Measurements from ENCODE around the gene BLCAP.
"Not testable (repeated sequence)": the region's sequence is repeated elsewhere in the genome, so short reads cannot be mapped to it uniquely, and the experiment has no call there.

The BLCAP gene

GRCh38 chr20:37556538-37556937 lies 28.9 kb upstream of the BLCAP start:
- DNase-seq: no peak

- DNase-seq: not testable (repeated sequence)
These were observed 27.1 kb upstream of the BLCAP start for GRCh38 chr20:37554721-37555298.

DNA sequence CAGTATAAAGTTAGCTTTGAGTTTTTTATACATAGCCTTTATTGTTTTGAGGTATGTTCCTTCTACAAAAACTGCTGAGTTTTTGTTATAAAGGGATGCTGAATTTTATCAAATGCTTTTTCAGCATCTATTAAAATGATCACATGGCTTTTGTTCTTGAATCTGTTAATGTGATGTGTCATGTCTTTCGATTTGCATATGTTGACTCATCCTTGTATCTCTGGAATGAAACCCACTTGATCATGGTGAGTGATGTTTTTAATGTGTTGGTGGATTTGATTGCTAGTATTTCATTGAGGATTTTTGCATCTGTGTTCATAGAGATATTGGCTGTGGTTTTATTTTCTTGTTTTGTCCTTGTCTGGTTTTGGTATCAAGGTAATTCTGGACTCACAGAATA lies 24.7 kb upstream of the BLCAP start:
- DNase-seq: no peak

- not testable (repeated sequence) for DNase-seq
These were observed 24.0 kb upstream of the BLCAP start for GRCh38 chr20:37551660-37552059.

DNA sequence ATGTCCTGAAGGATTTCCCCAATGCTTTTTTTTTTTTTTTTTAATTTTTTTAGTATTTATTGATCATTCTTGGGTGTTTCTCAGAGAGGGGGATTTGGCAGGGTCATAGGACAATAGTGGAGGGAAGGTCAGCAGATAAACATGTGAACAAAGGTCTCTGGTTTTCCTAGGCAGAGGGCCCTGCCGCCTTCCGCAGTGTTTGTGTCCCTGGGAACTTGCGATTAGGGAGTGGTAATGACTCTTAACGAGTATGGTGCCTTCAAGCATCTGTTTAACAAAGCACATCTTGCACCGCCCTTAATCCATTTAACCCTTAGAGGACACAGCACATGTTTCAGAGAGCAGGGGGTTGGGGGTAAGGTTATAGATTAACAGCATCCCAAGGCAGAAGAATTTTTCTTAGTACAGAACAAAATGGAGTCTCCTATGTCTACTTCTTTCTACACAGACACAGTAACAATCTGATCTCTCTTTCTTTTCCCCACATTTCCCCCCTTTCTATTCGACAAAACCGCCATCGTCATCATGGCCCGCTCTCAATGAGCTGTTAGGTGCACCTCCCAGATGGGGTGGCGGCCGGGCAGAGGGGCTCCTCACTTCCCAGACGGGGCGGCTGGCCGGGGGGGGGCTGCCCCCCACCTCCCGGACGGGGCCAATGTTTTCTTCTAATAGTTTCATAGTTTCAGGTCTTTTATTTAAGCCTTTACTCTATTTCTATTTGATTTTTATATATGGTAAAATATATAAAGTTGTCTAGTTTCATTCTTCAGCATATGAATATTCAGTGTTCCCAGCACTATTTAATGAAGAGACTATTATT lies 22.6 kb upstream of the BLCAP start:
- not testable (repeated sequence) for DNase-seq

GRCh38 chr20:37547912-37548311 lies 20.2 kb upstream of the BLCAP start:
- no peak for DNase-seq

DNA sequence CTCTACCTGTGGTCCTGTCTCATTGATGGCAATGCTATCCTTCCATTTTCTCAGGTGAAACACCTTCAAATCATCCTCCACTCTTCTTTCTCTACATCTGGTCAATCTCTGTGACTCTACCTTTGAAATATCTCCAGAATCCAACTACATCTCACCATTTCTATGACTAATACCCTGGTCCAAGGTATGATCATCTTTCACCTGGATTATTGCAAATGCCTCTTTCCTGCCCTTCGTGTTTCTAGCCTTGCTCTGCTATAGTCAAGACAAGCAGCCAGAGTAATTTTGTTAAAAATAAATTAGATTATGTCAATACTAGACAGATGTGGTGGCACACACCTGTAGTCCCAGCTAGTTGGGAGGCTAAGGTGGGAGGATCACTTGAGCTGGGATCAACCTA lies 17.8 kb upstream of the BLCAP start:
- no peak for DNase-seq

DNA sequence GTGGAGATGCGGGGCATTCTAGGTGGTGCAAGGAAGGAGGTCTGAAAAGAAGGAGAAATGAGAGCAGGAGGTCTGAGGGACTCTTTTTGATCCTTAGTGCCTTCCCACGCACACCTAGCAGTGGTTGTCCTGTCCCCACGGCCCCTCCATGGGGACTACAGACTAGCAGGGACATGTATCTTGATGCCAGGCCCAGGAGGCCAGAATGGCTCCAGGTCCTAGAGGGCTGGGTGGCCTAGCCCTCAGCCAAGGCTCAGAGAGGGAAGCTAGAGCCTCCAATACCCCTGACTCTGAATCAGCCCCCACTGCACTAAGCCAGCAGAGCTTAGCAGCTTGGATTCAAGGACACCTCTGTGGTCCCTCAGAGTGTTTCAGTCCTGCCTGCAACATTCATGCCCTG lies 16.7 kb upstream of the BLCAP start:
- no peak for DNase-seq

DNA sequence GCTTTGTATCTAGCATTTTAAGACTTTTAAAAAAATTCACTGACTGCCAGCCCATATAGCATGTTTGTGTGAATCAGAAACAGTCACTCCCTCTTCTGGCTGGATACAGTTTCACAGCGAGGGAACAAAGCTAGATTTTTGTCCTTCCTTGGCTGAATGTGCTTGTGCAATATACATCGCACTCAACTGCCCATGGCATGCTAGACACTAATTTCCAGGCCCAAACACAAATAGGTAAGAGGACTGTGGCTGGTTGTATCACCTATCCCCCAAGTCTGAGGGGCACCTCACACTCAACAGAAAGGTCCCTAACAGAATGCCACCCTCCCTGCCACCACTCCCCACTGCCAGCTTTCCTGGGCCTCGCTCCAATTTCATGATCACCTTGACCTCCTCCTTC lies 16.2 kb upstream of the BLCAP start:
- no peak for DNase-seq

- DNase-seq: no peak
These were observed 14.6 kb upstream of the BLCAP start for GRCh38 chr20:37542281-37542680.

DNA sequence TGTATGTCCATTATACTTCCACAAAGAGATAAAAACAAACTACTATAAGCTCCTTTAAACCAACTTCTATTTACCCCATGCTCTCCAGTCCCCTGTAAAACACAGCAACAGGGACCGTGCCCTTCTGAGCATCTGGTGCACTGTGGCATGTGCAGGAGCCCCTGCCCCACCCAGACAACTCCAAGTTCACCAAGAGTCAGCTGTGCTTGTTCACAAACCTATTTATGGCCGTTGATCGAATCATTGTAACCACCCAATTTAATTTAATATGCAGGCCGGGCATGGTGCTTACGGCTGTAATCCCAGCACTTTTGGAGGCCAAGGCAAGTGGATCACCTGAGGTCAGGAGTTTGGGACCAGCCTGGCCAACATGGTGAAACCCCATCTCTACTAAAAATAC lies 13.7 kb upstream of the BLCAP start:
- no peak for DNase-seq

DNA sequence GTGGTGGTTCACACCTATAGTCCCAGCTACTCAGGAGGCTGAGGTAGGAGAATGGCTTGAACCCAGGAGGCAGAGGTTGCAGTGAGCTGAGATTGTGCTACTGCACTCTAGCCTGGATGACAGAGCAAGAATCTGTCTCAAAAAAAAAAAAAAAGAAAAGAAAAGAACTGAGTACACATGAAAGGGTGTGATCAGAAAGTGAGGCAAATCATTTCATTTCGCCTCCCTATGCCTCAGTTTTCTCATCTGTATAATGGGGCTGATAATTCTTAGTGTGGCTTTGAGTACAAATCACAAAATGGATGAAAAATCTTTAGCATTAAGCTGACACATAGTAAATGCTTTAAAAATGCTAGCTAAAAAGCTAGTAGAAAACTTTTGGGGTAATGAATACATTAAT lies 13.2 kb upstream of the BLCAP start:
- DNase-seq: not testable (repeated sequence)

- DNase-seq: no peak
These were observed 12.3 kb upstream of the BLCAP start for GRCh38 chr20:37540001-37540400.

DNA sequence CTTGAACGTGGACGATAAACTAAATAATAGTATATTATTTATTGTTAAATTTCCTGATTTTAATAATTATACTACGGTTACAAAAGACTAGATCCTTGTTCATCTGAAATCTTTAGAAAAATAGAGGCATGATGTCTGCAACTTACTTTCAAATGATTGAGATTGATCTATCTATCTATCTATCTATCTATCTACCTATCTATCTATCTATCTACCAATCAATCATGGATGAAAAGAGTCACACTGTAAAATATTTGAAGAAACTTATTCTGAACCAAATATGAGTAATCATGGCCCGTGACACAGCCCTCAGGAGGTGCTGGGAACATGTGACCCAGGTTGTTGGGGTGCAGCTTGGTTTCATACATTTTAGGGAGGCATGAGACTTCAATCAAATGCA lies 11.7 kb upstream of the BLCAP start:
- no peak for DNase-seq

- DNase-seq: no peak
These were observed 10.3 kb upstream of the BLCAP start for GRCh38 chr20:37538003-37538402.

GRCh38 chr20:37537505-37537904 lies 9.8 kb upstream of the BLCAP start:
- DNase-seq: no peak

DNA sequence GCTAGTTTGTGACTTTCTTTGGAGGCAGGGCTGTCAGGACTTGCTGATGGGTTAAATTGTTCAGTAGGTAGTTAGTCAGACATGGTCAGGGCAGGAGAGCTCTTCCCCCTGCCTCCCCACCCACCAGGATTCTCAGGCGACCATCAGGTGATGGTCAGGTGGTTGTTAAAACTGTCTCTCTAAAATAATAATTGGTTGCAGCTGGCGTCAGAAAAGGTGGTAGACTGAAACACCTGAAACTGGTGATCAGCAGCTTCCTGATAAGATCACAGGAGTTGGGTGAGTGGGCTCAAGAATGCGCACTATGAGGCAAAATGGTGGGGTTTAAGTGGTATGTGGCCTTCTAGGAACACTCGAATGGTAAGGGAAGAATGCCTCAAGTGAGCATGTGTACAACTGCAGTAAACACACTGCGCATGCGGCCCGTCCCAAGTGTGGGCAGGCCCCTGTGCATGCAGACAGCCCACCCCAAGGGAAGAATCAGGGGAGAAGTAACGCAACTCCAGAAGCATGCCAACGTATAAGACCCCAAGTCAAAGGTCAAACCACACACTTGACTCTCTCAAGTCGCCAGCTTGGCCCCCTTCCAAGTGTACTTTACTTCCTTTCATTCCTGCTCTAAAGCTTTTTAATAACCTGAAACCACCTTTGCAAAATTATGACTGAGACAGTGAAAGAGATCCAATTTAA lies 7.9 kb upstream of the BLCAP start:
- DNase-seq: no peak

GRCh38 chr20:37534401-37535157 lies 6.9 kb upstream of the BLCAP start:
- DNase-seq: peak; percentile 63

GRCh38 chr20:37533154-37533715 lies 5.6 kb upstream of the BLCAP start:
- DNase-seq: no peak

- no peak for DNase-seq
These were observed 4.2 kb upstream of the BLCAP start for GRCh38 chr20:37531856-37532255.

DNA sequence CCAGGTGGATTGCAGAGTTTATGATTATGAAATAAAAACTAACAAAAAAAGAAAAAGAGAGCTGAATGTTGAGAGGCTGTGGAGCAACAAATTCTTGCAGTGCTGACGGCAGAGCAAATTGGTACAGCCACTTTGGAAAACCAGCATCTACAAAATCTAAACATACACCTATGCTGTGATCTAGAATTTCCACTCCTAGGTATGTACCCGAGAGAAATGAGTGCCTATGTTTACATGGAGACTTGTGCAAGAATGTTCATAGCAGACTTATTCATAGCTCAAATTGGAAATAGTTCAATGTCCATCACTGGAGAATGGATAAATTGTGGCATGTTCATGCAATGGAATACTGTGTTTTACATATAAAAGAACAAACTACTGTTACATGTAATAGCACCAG lies 3.0 kb upstream of the BLCAP start:
- DNase-seq: no peak

GRCh38 chr20:37529968-37530600 lies 2.4 kb upstream of the BLCAP start:
- no peak for DNase-seq

Measured in NCI-H1436 (cell line).